HG03520 (cell line): ENCODE data around the gene LYRM4.

ENCODE experiments used
- ATAC-seq: cut with Tn5 transposase; IDR thresholded peaks from one replicate; pipeline ENCODE4 v1.9.1; 2021; ENCODE audit warnings: mild to moderate bottlenecking, moderate library complexity; ENCODE audit not compliant: unreplicated experiment

LYRM4 gene

DNA sequence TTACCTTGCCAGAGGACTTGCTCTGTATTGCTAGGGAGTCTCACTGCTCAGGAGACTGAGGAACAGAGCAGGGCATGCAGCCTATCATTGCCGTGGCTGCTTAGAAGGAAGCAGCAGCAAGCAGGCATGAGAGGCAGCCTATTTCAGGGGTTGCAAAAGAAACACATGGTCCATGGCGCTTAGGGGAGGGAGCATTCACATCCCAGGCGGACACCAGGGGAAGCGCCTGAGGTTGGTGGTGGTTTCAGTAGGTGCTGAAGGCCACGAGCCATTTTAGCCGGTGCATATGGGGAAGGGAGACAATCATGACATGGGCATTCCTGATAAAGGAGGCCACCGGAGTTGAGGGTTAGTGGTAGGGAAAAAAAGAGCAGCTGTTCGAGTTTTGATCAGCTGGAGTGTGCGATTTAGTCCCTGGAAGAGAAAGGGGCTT, 21.5 kb upstream of the LYRM4 start:
- no peak for ATAC-seq

DNA sequence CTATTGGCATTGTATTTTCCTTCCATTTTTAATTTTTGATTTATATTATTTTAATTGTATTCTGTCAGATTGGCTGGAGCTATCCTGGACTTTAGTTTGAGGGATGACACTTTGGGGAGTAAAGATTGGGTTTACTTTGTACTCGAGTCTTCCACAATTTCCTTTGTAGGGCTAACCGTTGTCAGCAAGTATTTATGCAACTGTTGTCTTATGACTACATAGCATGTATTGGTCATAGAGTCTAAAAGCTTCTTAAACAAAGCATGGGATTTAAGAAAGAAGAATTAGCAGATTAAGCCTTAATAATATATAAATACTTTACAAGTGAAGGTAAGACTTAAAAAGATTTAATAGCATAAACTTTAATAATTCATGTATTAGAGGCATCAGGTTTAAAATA, 20.2 kb upstream of the LYRM4 start:
- ATAC-seq, result no peak

DNA sequence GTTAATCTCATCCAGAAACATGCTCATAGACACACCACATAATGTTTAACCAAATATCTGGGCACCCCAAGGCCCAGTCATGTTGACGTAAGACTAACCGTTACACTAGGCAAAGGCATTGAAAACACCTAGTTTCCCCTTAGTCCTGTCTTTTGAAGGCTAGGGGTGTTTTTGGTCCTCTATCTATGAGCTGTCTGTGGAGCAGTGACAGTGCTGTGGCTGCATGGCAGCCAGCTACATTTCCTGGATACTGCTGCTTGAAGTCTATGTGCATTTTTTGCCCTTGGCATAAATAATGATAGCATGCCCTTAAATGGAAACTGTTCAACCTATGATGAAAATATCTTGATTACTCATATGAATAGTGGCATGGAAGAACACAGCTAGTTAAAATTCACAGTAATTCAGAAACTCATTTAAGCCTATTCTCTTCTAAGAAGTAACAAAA, 19.2 kb upstream of the LYRM4 start:
- ATAC-seq, result no peak

DNA sequence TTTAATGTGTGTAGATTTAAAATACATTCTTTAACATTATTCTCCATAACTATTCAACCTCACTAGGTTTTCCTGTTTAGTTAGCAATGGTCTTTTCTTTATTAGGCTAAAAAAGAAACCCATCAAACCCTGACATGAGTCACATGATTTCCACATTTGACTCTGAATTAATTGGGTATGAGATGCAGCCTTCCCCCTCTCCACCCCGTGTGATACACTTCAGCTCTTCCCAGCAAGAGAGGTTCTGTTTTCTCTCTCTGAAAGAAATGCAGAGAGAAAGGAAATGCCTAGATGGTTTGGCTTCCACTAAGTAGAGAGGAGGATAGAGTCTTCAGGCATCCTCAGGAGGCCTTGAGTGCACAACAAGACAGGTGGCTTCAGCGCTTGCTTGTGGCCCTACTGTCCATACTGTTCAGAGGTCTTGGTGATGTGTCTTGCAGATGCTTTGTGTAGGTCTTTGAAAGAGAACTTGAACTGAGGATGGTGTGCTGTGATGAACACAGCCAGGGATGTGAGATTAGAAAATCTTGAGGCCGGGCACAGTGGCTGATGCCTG, 17.9 kb upstream of the LYRM4 start:
- ATAC-seq, result no peak

DNA sequence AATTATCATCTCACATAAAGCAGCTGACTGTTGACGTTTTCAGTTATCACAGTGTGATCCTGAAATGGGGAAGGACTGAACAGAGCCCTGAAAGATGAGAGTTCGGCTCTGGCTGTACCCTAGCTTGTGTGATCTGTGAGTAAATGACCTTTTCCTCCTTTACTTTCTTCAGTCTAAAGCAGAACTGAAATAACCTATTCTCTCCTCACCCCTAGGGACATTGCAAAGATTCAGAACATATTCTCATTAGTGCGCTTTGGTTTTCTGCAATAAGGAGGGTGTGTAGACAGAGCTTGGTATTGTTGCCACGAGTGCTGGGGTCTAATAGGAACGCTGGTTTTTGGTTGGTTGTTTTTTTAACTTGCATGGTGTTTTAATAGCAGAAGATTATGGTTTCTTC, 17.3 kb upstream of the LYRM4 start:
- peak; percentile 85 for ATAC-seq

DNA sequence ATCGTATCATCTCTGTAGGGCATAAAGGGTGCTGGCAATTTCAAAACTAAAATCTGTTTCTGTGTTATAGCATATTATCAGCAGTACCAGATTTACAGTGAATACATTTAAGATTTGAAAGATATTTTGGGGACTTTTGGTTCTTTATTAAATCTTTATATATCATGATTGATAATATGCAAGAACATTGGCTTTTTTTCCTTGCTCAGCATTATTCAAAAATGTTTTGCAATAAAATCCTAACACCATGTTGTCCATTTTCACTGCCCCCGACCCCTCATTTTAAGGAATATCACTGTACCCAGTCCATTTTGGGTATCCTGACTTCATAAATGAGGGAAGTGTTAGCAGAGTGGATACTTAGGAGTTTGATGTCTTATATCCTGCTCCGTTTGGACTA, 16.8 kb upstream of the LYRM4 start:
- ATAC-seq, result no peak

DNA sequence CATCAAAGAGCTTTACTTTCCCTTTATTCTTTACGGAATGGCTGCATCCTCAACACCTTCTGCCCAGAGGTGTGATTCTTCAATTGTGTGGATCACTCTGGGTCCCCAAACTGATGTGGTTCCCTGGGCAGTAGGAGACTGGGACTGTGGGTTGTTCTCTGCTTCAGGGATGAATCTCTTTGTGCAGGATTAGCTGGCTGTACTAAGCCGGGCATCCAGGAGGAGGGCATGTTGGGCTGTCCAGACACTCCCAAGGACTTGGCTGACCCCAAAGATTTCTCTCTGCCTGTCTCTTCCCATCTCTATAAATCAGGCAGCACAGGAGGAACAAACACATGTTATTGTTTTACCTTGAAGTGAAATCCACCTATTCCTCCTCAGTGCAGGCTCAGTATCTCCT, 15.8 kb upstream of the LYRM4 start:
- no peak for ATAC-seq

DNA sequence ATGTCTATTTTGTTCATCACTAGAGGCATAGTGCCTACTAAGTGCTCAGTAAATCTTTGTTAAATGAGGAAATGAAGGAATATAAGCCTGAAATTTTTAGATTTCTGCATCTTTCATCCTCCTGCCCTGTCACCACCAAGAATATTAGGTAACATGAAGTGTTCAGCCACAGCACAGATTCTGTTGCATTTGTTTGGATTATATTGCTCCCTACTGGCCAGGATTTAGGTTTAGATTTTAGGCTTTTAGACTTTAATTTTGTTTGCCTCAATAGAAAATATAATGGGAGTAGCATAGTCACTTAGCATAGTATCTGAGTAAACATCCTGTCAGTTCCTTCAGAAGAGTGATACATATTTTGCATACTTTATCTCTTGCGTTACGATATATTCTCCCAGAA, 14.7 kb upstream of the LYRM4 start:
- ATAC-seq, result no peak

DNA sequence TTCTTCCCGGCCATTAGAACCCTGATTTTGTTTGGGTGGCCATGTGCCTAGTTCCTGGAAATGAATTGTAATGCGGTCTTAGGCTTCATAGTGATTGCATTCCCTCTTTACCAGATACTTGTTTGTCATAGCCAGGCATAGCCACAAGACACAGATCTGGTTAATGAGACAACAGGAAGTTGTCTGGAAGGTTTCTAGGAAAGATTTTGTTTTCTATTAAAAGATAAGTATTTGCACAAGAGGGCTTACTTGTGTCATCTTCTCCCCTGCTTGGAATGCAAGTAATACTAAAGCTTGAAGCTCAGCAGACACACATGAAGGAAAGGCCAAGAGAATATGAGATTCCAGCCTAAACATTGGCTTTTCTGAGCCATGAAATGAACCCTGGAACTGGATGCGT, 13.5 kb upstream of the LYRM4 start:
- no peak for ATAC-seq

DNA sequence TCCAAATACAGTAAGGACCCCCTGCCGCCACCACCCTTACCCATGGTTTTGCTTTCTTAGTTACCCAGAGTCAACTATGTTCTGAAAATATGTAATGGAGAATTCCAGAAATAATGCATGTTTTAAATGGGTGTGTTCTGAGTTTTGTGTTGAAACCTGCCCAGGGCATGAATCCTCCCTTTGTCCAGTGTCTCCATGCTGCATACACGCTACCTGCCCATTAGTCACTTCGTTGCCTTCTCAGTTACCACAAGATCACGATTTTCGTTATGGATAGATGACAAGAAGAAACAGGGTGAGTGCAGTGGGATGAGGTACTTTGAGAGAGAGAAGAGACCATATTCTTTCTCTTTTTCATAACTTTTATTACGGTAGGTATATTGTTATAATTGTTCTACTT, 11.2 kb upstream of the LYRM4 start:
- no peak for ATAC-seq

DNA sequence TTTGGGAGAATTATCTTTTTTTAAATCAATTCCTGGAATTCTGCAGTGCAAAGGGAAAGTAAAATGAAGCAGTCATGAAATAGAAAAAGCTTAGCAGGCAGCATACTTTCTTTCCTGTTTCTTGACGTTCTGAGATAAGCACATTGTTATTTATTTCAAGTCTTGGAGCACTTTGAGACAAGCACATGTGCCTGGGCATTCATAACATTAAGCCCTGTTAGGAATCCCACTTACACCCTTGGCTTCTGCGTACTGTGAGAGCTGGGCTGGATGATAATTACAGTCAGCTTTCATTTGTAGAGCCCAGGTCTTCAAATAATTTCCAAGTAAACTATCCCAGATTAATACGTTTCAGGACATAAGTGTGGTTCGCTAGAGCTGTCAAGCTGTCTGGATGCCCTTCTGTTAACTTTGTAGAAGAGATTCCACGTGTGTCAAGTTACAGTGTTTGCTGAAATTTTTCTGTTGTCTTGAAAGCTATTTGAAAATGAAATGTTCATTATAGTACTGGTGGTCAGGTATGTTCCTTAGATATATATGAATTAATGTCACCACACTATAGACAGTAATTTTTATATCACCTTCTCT, 9.4 kb upstream of the LYRM4 start:
- ATAC-seq, result no peak

DNA sequence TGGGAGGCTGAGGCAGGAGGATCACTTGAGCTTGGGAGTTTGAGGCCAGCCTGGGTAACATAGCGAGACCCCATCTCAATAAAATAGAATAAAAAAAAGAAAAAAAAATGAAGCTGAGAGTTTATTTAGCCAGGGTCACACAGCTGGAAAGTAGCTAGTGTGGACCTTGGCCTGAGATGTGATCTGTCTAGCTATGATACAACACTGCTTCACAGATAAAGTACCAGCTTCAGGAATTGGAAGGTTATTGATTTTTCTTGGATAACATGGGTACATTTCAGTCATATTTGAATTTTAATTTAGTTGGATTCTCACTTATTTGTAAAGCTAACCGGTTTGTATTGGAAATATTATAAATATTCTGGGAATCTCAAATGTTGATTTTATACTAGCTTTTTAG, 5.7 kb upstream of the LYRM4 start:
- no peak for ATAC-seq

DNA sequence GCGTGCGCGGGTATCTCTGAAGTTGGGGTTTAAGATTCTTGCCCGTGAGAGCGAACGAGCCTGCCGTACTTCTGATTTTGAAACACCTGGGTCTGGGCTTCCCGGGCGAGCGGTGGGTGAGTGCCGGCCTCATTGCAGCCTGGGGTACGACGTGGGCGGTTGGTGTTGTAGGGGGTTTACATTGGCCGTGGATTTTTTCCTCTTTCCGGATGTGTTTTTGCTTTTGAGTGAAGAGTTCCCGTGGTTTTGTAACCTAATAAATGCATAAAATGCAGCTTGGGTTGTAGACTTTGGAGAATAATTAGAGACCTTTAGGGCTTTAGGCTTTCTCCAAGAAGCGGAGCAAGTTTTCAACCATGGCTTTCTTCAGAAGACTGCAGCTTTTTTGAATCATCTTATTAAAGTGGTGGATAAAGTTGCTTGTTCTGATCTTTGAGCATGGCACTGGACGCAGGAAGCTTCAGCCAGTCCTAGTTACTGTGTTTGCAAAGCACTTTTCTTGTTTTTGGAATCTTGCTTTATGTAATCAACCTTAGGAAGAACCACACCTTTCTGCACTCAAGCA, 877 bp upstream of the LYRM4 start:
- no peak for ATAC-seq

DNA sequence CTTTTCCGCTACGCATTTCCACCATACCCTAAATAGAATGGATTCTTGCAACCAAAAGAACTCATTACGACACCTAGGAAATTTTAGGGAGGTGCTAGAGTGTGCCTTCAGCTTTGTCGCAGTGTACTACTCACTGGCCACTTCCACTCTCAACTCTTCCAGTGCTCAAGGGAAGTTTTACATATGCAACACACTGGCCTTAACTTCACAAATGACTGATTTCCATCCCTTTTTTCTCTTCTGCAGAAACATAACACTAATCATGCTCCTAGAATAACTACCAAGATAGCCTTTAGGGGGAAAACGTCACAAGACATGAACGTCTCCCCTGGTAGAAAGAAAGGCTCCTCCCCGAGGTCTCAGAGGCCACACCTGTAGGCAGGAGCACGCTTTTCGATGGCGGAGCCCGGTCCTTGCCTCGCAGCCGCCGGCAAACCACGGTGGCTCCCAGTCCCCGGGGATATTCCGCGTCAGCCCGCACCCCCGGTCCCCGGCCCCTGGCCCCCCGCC, 584 bp downstream of the LYRM4 start:
- peak; percentile 69 for ATAC-seq

DNA sequence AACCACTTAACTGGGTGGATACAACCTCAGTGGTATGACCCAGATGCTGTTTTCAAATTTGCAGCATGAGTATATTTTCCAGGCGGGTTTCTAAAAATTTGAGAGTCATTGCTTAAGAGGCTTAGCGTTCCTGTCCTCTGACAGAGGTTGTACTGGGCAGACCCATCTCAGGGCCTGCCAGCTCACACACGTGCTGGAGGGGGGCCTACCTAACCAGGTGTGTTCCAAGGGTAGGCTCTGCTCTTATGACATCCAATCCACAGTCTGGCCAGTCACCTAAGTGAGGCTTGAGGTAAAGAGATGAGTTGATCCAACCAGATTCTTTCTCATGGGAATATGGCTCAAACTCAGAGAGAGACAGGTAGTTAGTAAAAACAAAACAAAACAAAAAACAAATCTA, 1.3 kb downstream of the LYRM4 start:
- ATAC-seq, result no peak

DNA sequence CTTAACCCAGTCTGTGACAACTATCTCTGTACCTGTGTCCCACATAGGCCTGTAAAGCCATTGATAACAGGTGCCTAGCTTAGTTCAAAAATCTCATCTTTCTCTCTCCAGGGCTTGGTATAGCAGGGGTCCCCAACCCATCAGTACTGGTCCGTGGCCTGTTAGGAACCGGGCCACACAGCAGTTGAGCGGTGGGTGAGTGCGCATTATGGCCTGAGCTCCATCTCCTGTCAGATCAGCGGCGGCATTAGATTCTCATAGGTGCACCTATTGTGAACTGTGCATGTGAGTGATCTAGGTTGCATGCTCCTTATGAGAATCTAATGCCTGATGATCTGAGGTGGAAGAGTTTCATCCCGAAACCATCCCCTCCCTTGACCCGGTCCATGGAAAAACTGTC, 3.4 kb downstream of the LYRM4 start:
- ATAC-seq, result no peak

DNA sequence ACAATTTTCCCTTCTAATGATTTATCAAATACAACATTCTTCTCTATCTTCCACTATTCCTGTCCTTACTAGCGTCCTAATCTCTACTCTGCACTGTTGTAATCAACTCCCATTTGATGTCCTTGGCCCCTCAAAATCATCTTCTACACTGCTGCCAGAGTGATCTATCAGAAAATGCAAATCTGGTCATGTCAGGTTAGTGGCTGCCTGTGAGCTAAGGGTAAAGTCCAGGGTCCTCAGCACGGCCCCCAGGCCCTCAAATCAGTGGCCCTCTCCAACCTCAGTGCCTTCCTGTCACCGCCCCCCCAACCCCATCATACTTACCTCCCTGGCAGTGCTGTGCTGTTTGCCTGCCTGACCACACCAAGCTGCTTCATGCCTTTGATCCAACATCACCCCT, 3.8 kb downstream of the LYRM4 start:
- ATAC-seq, result no peak

DNA sequence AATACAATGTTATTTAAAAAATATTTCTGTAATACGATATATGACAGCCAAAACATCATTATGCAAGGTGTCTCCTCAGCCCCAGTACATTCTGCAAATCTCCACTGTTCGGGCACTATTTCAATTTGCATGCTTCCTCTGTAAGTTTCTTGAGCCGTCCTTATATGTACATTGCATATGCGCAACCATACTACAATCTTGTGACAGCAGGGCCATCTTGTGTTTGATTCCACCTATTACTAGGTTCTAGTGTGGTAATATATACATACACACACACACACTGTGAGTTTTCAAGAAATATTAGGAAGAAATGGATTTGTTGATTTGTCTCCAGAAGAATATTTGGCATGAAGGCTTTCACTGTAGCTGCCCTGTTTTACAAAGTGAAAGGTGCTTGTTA, 9.8 kb downstream of the LYRM4 start:
- ATAC-seq, result no peak

DNA sequence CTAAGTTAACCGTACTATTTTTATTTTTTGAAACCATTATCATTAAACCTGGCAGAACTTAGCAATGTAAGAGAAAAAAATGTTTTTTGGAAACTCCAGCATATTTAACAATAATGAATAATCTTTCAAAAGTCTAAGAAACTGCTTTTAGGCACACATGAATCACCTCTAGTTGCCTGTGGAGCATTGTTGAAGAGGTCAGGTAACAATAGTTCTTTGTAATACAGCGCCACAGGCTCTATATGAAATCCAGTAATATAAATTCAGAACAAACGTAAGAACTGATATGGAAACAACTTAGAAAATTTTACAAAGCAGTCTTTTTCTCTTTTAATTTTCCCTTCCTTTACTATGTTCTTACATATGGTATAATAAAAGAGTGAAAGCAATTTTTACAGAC, 10.3 kb downstream of the LYRM4 start:
- no peak for ATAC-seq

DNA sequence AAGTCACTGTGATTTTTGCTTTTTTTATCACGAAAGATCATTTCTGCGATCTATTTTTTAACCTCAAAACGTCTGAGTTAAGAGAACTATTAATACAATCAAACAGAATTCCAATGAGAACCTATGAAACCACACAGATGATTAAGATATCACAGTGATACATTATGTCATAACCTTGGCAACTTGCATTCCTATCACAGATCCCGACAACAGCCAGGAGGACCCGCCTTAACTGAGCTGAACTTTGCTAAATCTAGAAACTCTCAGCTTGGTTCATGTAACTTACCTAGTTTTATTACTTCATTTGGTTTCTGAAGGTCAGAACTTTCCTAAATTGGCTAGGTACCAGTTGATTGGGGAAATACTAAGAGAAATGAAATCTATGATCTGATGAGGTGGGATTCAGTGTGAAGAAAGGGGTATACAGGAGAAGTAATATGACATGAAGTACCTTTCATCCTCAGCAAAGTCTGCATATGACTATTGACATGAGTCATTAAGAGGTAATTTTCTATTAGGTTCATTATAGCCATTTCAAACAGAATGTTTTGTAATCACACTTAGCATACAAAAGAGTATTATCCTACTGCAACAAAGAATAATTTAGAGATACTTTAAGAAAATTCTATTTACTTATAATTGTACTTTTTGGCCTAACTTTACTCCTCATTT, 11.2 kb downstream of the LYRM4 start:
- ATAC-seq, result no peak

DNA sequence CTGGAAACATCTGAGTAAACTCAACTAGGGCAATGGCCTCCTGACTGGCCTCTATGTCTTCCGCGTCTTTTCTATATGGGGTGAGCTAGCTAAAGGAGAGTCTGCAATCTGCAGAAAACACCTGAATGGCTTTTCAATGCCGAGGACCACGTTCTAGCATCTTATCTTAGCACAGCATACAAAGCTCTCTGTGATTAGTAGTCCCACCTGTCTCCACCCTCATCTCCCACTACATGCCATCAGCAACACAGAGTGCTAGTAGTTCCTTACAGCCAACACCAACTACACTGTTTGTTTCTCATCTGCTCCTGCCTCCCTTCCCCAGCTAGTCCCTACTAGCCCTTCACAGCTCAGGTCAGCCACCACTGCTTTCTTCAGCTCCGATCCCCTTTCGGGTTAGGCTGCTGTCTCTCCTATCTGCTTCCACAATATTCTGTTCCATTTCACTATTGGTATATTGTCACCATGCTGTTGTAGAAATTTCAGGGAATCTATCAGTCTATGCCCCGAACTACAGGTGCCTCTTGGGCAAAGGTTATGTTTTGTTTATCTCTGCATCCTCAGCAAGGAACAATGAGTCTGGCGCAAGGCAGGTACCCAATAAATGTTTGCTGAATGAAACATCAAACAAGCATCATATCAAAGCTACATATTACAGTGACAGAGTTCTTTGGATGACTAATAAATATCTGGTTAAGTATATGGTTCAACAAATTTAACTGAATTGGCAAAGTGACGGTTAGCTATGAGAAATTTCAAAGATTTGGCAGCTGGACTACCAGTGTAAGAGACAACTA, 12.2 kb downstream of the LYRM4 start:
- no peak for ATAC-seq
